Vagina (tissue), 2 donors: ENCODE data around the gene ADAP1. TPM values are rescaled to one million over a fixed set of nuclear protein-coding genes. Genes with fewer than 3 reads are reported as not detected.

Source experiments
- DNase-seq, 2 donors: peaks; one replicate each; pipeline ENCODE4 v3.0.0-alpha.2; 2017; ENCODE audit errors: extremely low spot score in 2 of 2
- H3K27ac ChIP-seq: fragments of 200-600 bp; sonication (generic); one replicate; pipeline ENCODE4 v1.5.1; 2019
- H3K27me3 ChIP-seq: fragments of 200-600 bp; sonication (generic); one replicate; pipeline ENCODE4 v1.5.1; 2019
- H3K36me3 ChIP-seq, 2 donors: fragments of 200-600 bp; sonication (generic); one replicate each; pipeline ENCODE4 v1.5.1; 2017 to 2019
- H3K4me1 ChIP-seq: fragments of 200-600 bp; sonication (generic); one replicate; pipeline ENCODE4 v1.5.1; 2019
- H3K4me3 ChIP-seq, 2 donors: fragments of 200-600 bp; sonication (generic); 1 replicate in 1 of 2; 2 replicates in 1 of 2; pipeline ENCODE4 v1.5.1; 2016 to 2019
- H3K9me3 ChIP-seq: fragments of 200-600 bp; sonication (generic); one replicate; pipeline ENCODE4 v1.5.1; 2019
- POLR2A ChIP-seq, 2 donors: fragments of 450-650 bp; IDR thresholded peaks; one replicate each; pipeline ENCODE4 v1.6.1; 2017; ENCODE audit warnings: antibody characterized with exemption in 2 of 2, mild to moderate bottlenecking in 2 of 2, moderate library complexity in 2 of 2
- POLR2AphosphoS5 ChIP-seq, 2 donors: sonication (generic); formaldehyde crosslinking; IDR thresholded peaks; one replicate each; pipeline ENCODE4 v1.9.0; 2017; ENCODE audit warnings: antibody characterized with exemption in 2 of 2, mild to moderate bottlenecking in 2 of 2, low read depth in 1 of 2; ENCODE audit not compliant: insufficient read depth in 1 of 2
- intact Hi-C: fragments of 100-400 bp; cut with DNase I; formaldehyde crosslinking; loops from one replicate; pipeline ENCODE4 v1.15.1; 2023
- total RNA-seq: library from RNA; depleted of rRNA; stranded (reverse); fragments of >200 nt; gene quantifications from one replicate; pipeline ENCODE4 v1.2.3, GENCODE V29; 2016
- TF ChIP-seq, protein P1 (sequence below), 3 experiments: fragments of 450-650 bp in 2 of 3; fragments of 200-600 bp in 1 of 3; sonication (generic) in 1 of 3; IDR thresholded peaks; one replicate each; pipeline ENCODE4 v1.5.1; 2017 to 2019; ENCODE audit warnings: antibody characterized with exemption in 3 of 3, mild to moderate bottlenecking in 2 of 3, moderate library complexity in 2 of 3

ADAP1 gene
- total RNA-seq, 1 donor from 2014 or later, result 4.2 TPM

DNA sequence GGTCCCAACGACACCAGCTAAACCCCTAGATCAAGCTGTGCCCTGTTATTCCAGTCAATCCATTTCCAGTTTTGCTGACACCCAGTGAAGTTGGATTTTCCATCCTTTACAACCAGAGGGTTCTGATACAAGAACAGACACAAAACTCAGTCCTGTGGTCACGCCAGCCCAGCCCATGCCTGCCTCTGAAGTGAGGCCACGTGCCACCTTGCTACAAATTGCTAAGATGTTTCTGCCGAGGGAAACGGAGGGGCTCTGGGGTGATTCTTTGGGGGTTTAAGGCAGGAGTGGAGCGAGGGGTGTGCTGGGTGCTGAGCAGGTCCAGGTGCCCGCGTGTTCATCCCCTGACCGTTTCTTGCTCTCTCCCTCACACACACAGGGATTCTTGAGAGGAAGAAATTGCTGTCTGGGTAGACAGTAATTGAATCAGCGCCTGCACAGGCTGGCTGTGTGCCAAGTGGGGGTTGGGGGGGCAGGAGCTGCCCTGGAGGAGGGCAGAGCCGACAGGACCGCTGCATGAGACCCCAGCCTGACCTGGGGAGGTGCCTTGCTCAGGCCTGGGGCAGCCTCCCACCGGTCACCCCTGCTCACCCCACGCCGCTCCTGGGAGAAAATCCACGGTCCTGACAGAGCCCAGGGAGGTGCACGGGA, 38.1 kb downstream of the ADAP1 start:
- TF ChIP-seq POLR2A (IDR thresholded peaks at IDR 0.05) (no peak), POLR2AphosphoS5 (IDR thresholded peaks at IDR 0.05; ENCODE audit: insufficient read depth in 1 of 2, low read depth in 1 of 2) (no peak)
- TF ChIP-seq, protein P1, sequence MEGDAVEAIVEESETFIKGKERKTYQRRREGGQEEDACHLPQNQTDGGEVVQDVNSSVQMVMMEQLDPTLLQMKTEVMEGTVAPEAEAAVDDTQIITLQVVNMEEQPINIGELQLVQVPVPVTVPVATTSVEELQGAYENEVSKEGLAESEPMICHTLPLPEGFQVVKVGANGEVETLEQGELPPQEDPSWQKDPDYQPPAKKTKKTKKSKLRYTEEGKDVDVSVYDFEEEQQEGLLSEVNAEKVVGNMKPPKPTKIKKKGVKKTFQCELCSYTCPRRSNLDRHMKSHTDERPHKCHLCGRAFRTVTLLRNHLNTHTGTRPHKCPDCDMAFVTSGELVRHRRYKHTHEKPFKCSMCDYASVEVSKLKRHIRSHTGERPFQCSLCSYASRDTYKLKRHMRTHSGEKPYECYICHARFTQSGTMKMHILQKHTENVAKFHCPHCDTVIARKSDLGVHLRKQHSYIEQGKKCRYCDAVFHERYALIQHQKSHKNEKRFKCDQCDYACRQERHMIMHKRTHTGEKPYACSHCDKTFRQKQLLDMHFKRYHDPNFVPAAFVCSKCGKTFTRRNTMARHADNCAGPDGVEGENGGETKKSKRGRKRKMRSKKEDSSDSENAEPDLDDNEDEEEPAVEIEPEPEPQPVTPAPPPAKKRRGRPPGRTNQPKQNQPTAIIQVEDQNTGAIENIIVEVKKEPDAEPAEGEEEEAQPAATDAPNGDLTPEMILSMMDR (IDR thresholded peaks at IDR 0.05), result no peak
- Histone ChIP-seq H3K4me3 (no peak overlapping the region), H3K4me1 (peaks cover 16% of the 10 kb centered on the region), H3K9me3 (no peaks in the 10 kb centered on the region), H3K27me3 (no peaks in the 10 kb centered on the region), H3K36me3 (no peaks in the 10 kb centered on the region), H3K27ac (no peak overlapping the region)
- intact Hi-C loops, result no loop called here
- no peak for DNase-seq

DNA sequence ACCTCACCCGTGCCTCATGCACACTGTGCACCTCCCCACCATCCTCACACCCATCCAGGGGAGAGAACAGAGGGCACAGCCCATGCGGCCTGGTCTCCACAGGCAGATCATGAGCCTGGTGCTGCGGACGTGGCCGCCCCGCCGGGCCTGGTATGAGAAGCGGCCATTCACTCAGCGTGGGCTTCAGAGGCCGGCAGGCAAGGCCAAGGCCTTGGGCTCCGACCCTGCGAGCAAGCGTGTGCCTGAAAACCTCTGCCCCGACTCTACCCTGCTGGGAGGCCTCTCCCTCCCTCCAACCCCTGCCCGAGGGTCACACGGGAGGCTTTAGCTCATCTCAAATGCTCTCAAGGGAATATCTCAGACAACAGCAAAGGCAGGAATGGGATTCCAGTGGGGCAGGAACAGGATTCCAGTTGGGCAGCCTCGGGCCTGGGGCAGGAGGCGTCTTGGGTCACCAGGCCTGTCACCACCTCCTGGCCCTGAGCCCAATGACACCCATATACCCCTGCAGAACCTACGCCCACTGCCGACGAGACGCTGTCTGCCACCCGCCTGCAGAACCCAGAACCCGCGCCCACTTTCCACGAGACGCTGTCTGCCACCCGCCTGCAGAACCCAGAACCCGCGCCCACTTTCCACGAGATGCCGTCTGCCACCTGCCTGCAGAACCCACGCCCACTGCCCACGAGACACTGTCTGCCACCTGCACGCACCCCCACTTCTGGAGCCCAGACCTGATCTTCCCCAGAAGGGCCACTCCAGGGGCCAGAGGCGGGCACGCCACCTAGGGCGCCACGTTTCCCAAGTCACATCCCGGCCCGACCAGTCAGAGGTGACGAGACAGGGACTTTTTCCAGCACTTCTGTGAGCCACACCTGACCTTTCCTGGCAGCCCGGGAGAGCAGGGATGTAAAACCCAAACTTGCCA, 38.9 kb downstream of the ADAP1 start:
- intact Hi-C loops, result no loop called here
- peaks cover 16% of the 10 kb centered on the region for H3K4me1 ChIP-seq
- no peak for TF ChIP-seq POLR2A (IDR thresholded peaks at IDR 0.05)
- TF ChIP-seq POLR2AphosphoS5 (IDR thresholded peaks at IDR 0.05; ENCODE audit: insufficient read depth in 1 of 2, low read depth in 1 of 2), result no peak
- TF ChIP-seq, protein P1 (IDR thresholded peaks at IDR 0.05), result no peak
- DNase-seq, result no peak
- no peak overlapping the region for H3K4me3 ChIP-seq
- no peaks in the 10 kb centered on the region for H3K27me3 ChIP-seq
- H3K36me3 ChIP-seq, result no peaks in the 10 kb centered on the region
- no peak overlapping the region for H3K27ac ChIP-seq
- no peaks in the 10 kb centered on the region for H3K9me3 ChIP-seq

DNA sequence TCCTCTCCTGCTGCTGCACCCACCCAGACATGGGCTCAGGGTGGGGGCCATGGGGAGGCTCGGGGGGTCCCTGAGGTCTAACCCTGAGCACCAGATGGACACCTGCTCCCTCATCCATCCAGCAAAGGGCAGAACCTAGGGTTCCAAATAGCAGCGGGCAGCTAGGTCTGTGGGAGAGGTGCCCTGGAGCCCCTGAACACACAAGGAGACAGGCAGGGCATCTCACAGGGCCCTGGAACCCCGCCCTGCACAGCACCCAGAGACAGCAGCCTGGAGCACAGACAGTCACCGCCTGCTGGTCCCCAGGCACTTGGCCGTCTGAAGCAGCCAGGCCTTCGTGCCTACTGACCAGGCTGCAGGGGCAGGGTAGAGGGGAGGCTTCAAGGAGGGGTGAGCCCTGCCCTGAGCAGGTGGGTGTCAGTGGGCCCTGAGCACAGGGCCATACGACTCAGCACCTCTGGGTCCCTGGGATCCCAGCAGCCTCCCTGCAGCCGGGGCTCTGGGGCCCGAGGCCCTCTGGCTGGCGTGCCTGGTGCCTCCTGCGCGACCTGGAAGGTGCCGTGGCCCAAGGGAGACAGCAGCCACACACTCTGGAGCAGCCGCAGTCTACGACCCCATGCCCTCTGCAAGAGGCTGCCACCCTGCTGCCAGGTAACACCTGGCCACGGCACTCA, 39.8 kb downstream of the ADAP1 start:
- H3K27ac ChIP-seq, result no peak overlapping the region
- H3K4me1 ChIP-seq, result peaks cover 16% of the 10 kb centered on the region
- no peak for DNase-seq

DNA sequence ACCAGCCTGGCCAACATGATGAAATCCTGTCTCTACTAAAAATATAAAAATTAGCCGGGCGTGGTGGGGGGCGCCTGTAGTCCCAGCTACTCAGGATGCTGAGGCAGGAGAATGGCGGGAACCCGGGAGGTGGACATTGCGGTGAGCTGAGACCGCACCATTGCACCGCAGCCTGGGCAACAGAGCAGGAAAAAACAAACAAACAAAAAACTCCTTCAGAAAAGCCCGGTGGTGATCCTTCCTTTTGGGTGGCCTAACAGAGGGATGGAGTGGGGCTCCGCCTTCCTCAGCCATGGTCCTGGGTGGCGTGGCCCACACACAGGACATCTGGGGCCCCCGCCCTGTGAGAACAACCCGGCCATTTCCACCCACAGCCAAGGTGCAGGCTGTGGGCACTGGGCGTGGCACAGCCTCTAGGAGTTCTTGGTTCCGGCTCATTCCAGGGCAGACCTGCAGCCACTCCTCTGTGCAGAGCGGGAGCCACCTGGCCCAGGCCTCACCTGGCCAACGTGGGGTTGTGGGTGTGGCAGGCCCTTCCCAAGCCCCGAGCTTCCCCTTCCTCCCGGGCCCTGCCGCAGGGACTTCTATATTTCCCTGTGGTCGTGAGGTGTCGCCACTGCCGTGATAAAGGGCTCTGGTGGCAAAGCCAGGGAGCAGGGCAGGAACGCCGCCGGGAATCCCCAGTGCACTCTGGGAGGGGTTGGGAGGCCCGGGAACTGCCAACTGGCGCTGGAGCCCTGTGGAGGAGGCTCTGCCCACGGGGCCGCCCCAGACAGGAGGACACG, 40.6 kb downstream of the ADAP1 start:
- Histone ChIP-seq H3K27ac (no peak overlapping the region), H3K9me3 (no peaks in the 10 kb centered on the region), H3K36me3 (no peaks in the 10 kb centered on the region), H3K4me1 (peaks cover 18% of the 10 kb centered on the region), H3K27me3 (no peaks in the 10 kb centered on the region), H3K4me3 (no peak overlapping the region)
- intact Hi-C loops, result no loop called here
- DNase-seq, result no peak
- TF ChIP-seq POLR2AphosphoS5 (IDR thresholded peaks at IDR 0.05; ENCODE audit: insufficient read depth in 1 of 2, low read depth in 1 of 2) (no peak), POLR2A (IDR thresholded peaks at IDR 0.05) (no peak)
- TF ChIP-seq, protein P1 (IDR thresholded peaks at IDR 0.05), result no peak

More for the DNA sequence above, 39.8 kb downstream of the ADAP1 start:
- no peaks in the 10 kb centered on the region for H3K36me3 ChIP-seq
- TF ChIP-seq POLR2A (IDR thresholded peaks at IDR 0.05), result no peak
- no peaks in the 10 kb centered on the region for H3K9me3 ChIP-seq
- intact Hi-C loops, result no loop called here
- no peak overlapping the region for H3K4me3 ChIP-seq
- H3K27me3 ChIP-seq, result no peaks in the 10 kb centered on the region
